IgD-negative memory B cell (primary cell): ENCODE results near the gene THRB. TPM values are rescaled to one million over a fixed set of nuclear protein-coding genes. Genes with fewer than 3 reads are reported as not detected.
"Not testable (repeated sequence)": the region's sequence is repeated elsewhere in the genome, so short reads cannot be mapped to it uniquely, and the experiment has no call there.

Source experiments
- H3K27ac Mint-ChIP-seq, 3 donors: one replicate each; pipeline ENCODE4 v1.8.0; 2020 to 2022; ENCODE audit warnings: mild to moderate bottlenecking in 3 of 3, mixed read lengths in 3 of 3, moderate library complexity in 1 of 3
- H3K27me3 Mint-ChIP-seq: one replicate; pipeline ENCODE4 v1.8.0; 2021; ENCODE audit warnings: mixed read lengths
- H3K36me3 Mint-ChIP-seq: one replicate; pipeline ENCODE4 v1.8.0; 2020; ENCODE audit warnings: mild to moderate bottlenecking, mixed read lengths
- H3K4me1 Mint-ChIP-seq, 3 donors: one replicate each; pipeline ENCODE4 v1.8.0; 2020 to 2022; ENCODE audit warnings: mixed read lengths in 3 of 3, mild to moderate bottlenecking in 1 of 3
- H3K4me3 Mint-ChIP-seq, 4 donors: one replicate each; pipeline ENCODE4 v1.8.0; 2020 to 2022; ENCODE audit warnings: mild to moderate bottlenecking in 4 of 4, mixed read lengths in 4 of 4, moderate library complexity in 3 of 4
- H3K9me3 Mint-ChIP-seq, 3 donors: one replicate each; pipeline ENCODE4 v1.8.0; 2020 to 2021; ENCODE audit warnings: mixed read lengths in 3 of 3, mild to moderate bottlenecking in 1 of 3
- polyA plus RNA-seq: library from polyadenylated mRNA; unstranded; fragments of 300-500 nt; fragmentation: Illumina TruSeq; gene quantifications from one replicate; pipeline ENCODE4 v1.2.3, GENCODE V29; 2021

The THRB gene
- polyA plus RNA-seq, 1 donor from 2014 or later, result 0.38 TPM

DNA sequence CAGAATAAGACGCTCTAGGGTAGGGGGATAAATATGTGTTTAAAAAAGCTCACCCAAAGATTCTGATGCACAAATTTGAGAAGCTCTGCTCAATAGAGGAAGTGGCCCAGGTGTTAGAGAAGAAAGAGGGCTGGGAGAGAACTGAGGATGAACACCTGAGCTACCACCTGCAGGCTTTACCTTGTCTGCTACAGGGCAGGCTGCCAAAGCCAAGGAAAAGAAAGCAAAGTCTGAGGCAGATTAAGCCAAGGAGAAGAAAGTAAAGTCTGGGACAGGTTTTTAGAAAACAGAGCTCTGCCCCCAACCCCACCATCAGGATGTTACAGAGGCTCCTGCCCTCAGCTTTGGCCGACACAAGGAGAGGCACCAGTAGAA is 92.9 kb downstream of the THRB start:
- Mint-ChIP-seq H3K27me3 (peaks cover 2% of the 10 kb centered on the region), H3K4me1 (no peaks in the 10 kb centered on the region), H3K36me3 (no peaks in the 10 kb centered on the region), H3K9me3 (no peaks in the 10 kb centered on the region), H3K27ac (no peak overlapping the region), H3K4me3 (peak overlapping the region in 1 of 4 donors; percentile 54)

- Mint-ChIP-seq H3K27me3 (peaks cover 4% of the 10 kb centered on the region), H3K4me3 (no peak overlapping the region), H3K9me3 (no peaks in the 10 kb centered on the region), H3K36me3 (no peaks in the 10 kb centered on the region), H3K4me1 (no peaks in the 10 kb centered on the region), H3K27ac (no peak overlapping the region)
These were observed 93.4 kb downstream of the THRB start for GRCh38 chr3:24401090-24401810.

- peaks cover 4% of the 10 kb centered on the region for H3K27me3 Mint-ChIP-seq
- no peaks in the 10 kb centered on the region for H3K4me1 Mint-ChIP-seq
- no peak overlapping the region for H3K4me3 Mint-ChIP-seq
- no peaks in the 10 kb centered on the region for H3K36me3 Mint-ChIP-seq
- H3K9me3 Mint-ChIP-seq, result no peaks in the 10 kb centered on the region
- H3K27ac Mint-ChIP-seq, result no peak overlapping the region
These were observed 94.2 kb downstream of the THRB start for GRCh38 chr3:24400450-24400849.

- no peak overlapping the region for H3K27ac Mint-ChIP-seq
- no peaks in the 10 kb centered on the region for H3K4me1 Mint-ChIP-seq
- no peaks in the 10 kb centered on the region for H3K36me3 Mint-ChIP-seq
- peaks cover 4% of the 10 kb centered on the region for H3K27me3 Mint-ChIP-seq
- no peak overlapping the region for H3K4me3 Mint-ChIP-seq
- no peaks in the 10 kb centered on the region for H3K9me3 Mint-ChIP-seq
These were observed 94.6 kb downstream of the THRB start for GRCh38 chr3:24400015-24400414.

GRCh38 chr3:24399614-24400013 is 95.0 kb downstream of the THRB start:
- Mint-ChIP-seq H3K27me3 (peaks cover 4% of the 10 kb centered on the region), H3K36me3 (no peaks in the 10 kb centered on the region), H3K4me1 (no peaks in the 10 kb centered on the region), H3K4me3 (no peak overlapping the region), H3K9me3 (no peaks in the 10 kb centered on the region), H3K27ac (no peak overlapping the region)

DNA sequence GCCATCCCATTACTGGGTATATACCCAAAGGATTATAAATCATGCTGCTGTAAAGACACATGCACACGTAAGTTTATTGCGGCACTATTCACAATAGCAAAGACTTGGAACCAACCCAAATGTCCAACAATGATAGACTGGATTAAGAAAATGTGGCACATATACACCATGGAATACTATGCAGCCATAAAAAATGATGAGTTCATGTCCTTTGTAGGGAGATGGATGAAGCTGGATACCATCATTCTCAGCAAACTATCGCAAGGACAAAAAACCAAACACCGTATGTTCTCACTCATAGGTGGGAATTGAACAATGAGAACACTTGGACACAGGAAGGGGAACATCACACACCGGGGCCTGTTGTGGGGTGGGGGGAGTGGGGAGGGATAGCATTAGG is 95.9 kb downstream of the THRB start:
- not testable (repeated sequence) for H3K4me1 Mint-ChIP-seq, H3K36me3 Mint-ChIP-seq, H3K27me3 Mint-ChIP-seq, H3K4me3 Mint-ChIP-seq, H3K9me3 Mint-ChIP-seq, H3K27ac Mint-ChIP-seq

DNA sequence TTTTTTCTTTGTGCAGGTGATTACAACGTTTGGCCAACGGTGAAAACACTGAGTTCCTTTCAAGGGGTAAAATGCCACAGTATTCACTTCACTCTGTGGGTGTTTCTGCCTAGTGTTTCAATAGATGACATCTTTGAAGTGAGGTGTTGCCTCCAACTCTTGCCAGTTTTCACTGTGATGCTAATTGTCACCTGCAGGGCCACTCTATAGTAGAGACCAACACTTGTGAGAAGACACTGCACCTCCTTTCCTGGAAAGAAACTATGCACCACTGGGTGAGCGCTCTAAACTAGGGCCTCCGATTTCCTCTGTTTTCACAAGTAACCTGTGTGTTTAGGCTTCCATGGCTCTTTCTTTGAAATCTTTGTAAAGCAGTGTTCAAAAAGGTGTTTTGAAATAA is 98.3 kb downstream of the THRB start:
- Mint-ChIP-seq H3K4me1 (peaks cover 0 to 2% (median 0%) of the 10 kb centered on the region in 3 donors), H3K4me3 (no peak overlapping the region), H3K27ac (no peak overlapping the region), H3K36me3 (no peaks in the 10 kb centered on the region), H3K9me3 (no peaks in the 10 kb centered on the region), H3K27me3 (peaks cover 4% of the 10 kb centered on the region)

- peaks cover 4% of the 10 kb centered on the region for H3K27me3 Mint-ChIP-seq
These were observed 99.9 kb downstream of the THRB start for GRCh38 chr3:24394754-24395153.

DNA sequence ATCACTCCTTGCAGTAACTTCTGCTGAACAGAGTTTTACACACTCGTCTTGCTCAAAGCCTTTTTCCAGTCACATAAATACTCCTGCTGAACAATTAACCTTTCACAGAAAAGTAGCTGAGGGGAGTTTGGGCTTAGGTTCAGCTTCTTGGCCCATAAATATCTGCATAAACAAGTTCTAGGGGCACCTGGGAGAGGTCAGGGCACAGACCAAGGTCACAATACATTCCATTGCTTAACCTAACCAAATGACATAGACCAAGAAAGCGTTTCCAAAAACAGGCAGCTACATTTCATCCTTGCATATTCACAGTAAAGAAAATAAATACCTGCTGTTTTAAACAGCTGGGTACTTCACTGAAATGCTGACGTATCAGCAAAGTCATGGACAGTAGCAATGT is 101.3 kb downstream of the THRB start:
- Mint-ChIP-seq H3K27ac (no peak overlapping the region), H3K4me1 (peaks cover 0 to 2% (median 0%) of the 10 kb centered on the region in 3 donors), H3K4me3 (no peak overlapping the region), H3K9me3 (no peaks in the 10 kb centered on the region), H3K36me3 (no peaks in the 10 kb centered on the region), H3K27me3 (peaks cover 4% of the 10 kb centered on the region)

More at GRCh38 chr3:24394754-24395153, 99.9 kb downstream of the THRB start:
- Mint-ChIP-seq H3K4me1 (peaks cover 0 to 2% (median 0%) of the 10 kb centered on the region in 3 donors), H3K9me3 (no peaks in the 10 kb centered on the region), H3K27ac (no peak overlapping the region), H3K4me3 (no peak overlapping the region), H3K36me3 (no peaks in the 10 kb centered on the region)

DNA sequence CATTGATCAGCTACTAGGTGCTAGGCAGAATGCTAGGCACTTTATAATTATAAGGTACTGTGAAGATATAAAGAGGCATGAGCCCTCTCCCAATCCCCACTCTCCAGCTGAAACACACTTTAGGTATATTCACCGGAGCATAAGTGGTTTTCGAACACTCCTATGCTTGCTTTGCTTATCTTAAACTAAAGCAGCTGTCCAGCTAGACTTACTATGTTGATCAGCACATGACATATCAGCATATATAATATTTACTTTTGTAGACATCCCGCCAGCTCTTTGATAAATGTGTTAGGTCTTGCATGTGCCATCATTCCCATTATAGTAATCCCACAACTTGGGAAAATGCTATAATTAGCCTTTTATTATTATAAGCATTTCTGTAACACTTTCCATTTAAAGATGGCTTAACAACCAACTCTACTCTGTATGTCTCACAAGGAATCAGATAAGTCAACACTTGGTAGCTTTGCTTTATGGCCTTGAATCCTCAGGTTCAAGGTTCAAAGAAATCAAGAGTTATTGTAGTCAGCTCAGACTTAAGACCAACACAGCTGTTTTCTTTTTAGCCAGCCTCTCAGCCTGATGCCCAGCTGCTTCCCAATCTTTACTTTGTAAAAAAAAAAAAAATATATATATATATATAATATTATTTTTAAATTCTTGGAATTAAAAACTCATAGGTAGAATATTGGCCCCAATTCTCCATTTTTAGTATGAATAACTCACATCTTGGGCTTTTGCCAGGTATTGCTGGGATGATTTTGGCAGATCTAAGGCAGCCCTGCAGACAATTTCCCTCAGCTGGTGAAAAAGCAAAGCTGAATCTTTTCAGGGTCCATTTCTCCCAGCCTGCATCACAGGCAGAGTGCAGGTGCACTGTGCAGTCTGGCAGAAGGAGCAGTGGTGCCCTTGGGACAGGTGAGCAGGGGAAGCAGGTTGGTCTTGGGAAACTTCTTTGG is 104.2 kb downstream of the THRB start:
- Mint-ChIP-seq H3K27ac (no peak overlapping the region), H3K4me1 (peaks cover 0 to 2% (median 0%) of the 10 kb centered on the region in 3 donors), H3K36me3 (no peaks in the 10 kb centered on the region), H3K9me3 (no peaks in the 10 kb centered on the region), H3K4me3 (no peak overlapping the region), H3K27me3 (no peaks in the 10 kb centered on the region)

DNA sequence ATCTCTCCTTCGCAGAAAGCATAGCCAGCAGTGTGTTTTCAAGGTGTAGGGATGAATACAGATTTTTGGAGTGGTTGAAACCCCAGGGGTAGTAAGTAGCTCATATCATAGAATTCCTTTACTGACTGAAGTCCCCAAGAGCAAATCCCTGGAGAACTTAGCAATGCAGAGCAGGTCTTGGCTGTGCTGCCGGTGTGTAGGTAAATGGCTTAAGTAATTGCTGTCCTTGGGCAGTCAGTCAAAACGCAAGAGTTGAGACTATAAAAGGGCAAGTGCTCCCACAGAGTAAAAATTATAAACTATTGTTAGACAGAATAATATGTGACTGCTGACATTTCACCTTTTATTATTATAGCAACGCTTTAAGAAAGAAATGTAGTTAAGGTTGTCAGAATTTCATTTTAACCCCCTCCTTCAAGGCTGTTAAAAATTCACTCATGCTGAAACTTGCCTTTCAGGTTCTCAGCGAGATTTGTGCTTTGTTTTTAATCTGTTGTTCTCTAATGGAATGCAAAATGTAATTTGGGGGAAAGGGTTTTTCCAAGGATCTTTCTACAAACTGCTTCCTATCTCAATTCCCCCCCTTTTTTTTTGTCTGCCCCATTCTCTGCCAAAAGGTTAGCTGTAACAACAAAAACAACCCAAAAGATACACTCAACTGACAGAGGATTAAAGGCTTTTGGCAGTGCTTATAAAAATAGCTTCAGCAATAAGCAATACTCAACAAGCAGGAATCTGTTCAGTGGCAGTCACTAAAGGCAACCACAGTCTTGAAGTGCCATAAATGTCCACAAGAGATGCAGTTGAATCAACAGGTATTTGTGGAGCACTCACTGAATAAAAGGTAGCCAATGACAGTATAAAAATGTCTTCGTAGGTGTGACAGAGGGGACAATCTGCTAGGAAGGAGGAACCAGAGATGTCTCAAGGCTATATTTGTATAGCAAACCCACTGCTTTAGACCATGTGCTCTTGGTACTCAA is 105.3 kb downstream of the THRB start:
- H3K4me3 Mint-ChIP-seq, result no peak overlapping the region
- H3K36me3 Mint-ChIP-seq, result no peaks in the 10 kb centered on the region
- H3K27me3 Mint-ChIP-seq, result no peaks in the 10 kb centered on the region
- H3K9me3 Mint-ChIP-seq, result no peaks in the 10 kb centered on the region
- no peak overlapping the region for H3K27ac Mint-ChIP-seq
- peaks cover 0 to 2% (median 0%) of the 10 kb centered on the region in 3 donors for H3K4me1 Mint-ChIP-seq

DNA sequence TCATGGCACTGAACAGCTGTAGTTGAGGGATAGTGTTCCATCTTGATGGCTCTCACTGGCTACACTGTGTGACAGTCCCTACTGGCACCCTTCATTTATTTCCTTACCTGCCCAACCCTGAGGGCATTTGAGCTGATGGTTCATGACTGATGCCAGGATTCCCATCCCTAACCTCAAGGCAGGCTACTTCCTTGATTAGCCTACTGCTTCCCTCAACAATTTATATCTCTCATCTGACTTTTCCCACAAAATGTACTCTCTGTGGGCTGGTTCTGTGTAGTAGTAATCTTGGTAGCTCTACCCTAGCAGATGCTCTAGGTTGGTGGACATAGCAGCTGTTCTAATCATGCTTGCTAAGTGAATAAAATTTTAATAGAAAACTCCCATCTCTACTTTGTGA is 106.0 kb downstream of the THRB start:
- no peak overlapping the region for H3K4me3 Mint-ChIP-seq
- H3K4me1 Mint-ChIP-seq, result peaks cover 0 to 2% (median 0%) of the 10 kb centered on the region in 3 donors
- no peaks in the 10 kb centered on the region for H3K36me3 Mint-ChIP-seq
- no peaks in the 10 kb centered on the region for H3K27me3 Mint-ChIP-seq
- H3K27ac Mint-ChIP-seq, result no peak overlapping the region
- H3K9me3 Mint-ChIP-seq, result no peaks in the 10 kb centered on the region

DNA sequence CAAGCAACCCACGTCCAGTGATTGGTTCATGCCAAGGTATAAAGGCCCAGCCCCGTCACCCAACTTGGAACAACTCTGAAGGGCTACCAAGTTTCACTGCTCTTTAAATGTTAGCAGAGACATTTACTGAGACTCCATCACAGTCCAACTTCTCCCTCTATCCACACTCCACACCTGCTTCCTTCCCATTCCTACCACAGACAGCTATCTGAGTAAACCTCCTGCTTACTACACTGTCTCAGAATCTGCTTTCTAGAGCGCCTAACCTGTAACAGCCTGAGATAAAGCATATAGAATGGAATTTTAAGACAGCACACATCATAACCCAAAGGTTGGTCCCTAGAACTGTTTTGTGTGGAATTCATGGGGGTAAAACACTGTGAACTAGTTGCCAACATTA is 106.5 kb downstream of the THRB start:
- peaks cover 0 to 2% (median 0%) of the 10 kb centered on the region in 3 donors for H3K4me1 Mint-ChIP-seq
- no peaks in the 10 kb centered on the region for H3K27me3 Mint-ChIP-seq
- H3K36me3 Mint-ChIP-seq, result no peaks in the 10 kb centered on the region
- H3K9me3 Mint-ChIP-seq, result no peaks in the 10 kb centered on the region
- no peak overlapping the region for H3K4me3 Mint-ChIP-seq
- H3K27ac Mint-ChIP-seq, result no peak overlapping the region

GRCh38 chr3:24387493-24387892 is 107.2 kb downstream of the THRB start:
- Mint-ChIP-seq H3K9me3 (no peaks in the 10 kb centered on the region), H3K4me3 (no peak overlapping the region), H3K4me1 (peaks cover 0 to 2% (median 0%) of the 10 kb centered on the region in 3 donors), H3K27me3 (no peaks in the 10 kb centered on the region), H3K36me3 (no peaks in the 10 kb centered on the region), H3K27ac (no peak overlapping the region)

- Mint-ChIP-seq H3K36me3 (no peaks in the 10 kb centered on the region), H3K4me1 (peaks cover 0 to 2% (median 0%) of the 10 kb centered on the region in 3 donors), H3K27ac (no peak overlapping the region), H3K27me3 (no peaks in the 10 kb centered on the region), H3K9me3 (no peaks in the 10 kb centered on the region), H3K4me3 (no peak overlapping the region)
These were observed 107.7 kb downstream of the THRB start for GRCh38 chr3:24387000-24387399.
